Loucy (cell line): Measurements from ENCODE around the gene NAA38.

Experiments used
- H2AFZ ChIP-seq: fragments of 200-600 bp; sonication (generic); 2 replicates; pipeline ENCODE4 v1.6.0; 2016; ENCODE audit warnings: antibody characterized with exemption, mild to moderate bottlenecking, low read length, moderate library complexity
- H3F3A ChIP-seq: fragments of 200-600 bp; 2 replicates; pipeline ENCODE4 v1.6.0; 2016; ENCODE audit warnings: antibody characterized with exemption, low read depth, mild to moderate bottlenecking
- H3K27me3 ChIP-seq: fragments of 200-600 bp; sonication (generic); 2 replicates; pipeline ENCODE4 v1.6.1; 2014; ENCODE audit warnings: low read length, mild to moderate bottlenecking; ENCODE audit not compliant: insufficient read depth, poor library complexity, severe bottlenecking
- H3K36me3 ChIP-seq: fragments of 200-600 bp; sonication (generic); 2 replicates; pipeline ENCODE4 v1.6.1; 2016; ENCODE audit warnings: low read length; ENCODE audit not compliant: insufficient read depth
- H3K4me1 ChIP-seq: fragments of 200-600 bp; sonication (generic); 2 replicates; pipeline ENCODE4 v1.5.1; 2014; ENCODE audit warnings: low read length, mild to moderate bottlenecking; ENCODE audit not compliant: insufficient read depth, poor library complexity, severe bottlenecking
- H3K4me2 ChIP-seq: fragments of 200-600 bp; sonication (generic); 2 replicates; pipeline ENCODE4 v1.6.0; 2014; ENCODE audit warnings: antibody characterized with exemption, low read length, low read depth, mild to moderate bottlenecking; ENCODE audit not compliant: poor library complexity, severe bottlenecking
- H3K4me3 ChIP-seq: fragments of 200-600 bp; sonication (generic); 2 replicates; pipeline ENCODE4 v1.5.1; 2014; ENCODE audit warnings: low read length, mild to moderate bottlenecking, mixed read lengths; ENCODE audit not compliant: poor library complexity, severe bottlenecking
- H3K79me2 ChIP-seq: fragments of 200-600 bp; sonication (generic); 2 replicates; pipeline ENCODE4 v1.6.1; 2014; ENCODE audit warnings: low read length; ENCODE audit not compliant: insufficient read depth
- H3K9ac ChIP-seq: fragments of 200-600 bp; sonication (generic); 2 replicates; pipeline ENCODE4 v1.6.0; 2014; ENCODE audit warnings: mild to moderate bottlenecking, low read depth, low read length, moderate library complexity; ENCODE audit not compliant: poor library complexity, severe bottlenecking
- H3K9me2 ChIP-seq: fragments of 200-600 bp; sonication (generic); replicated peaks from 2 replicates; pipeline ENCODE4 v1.6.1; 2016; ENCODE audit warnings: low read depth, low read length, mixed read lengths
- H3K9me3 ChIP-seq: fragments of 200-600 bp; sonication (generic); 2 replicates; pipeline ENCODE4 v1.6.1; 2014; ENCODE audit warnings: mild to moderate bottlenecking, antibody characterized with exemption, low read length, low read depth; ENCODE audit not compliant: insufficient read depth
- H4K20me1 ChIP-seq: fragments of 200-600 bp; sonication (generic); 2 replicates; pipeline ENCODE4 v1.6.0; 2014; ENCODE audit warnings: antibody characterized with exemption, low read length, mild to moderate bottlenecking; ENCODE audit not compliant: insufficient read depth, poor library complexity, severe bottlenecking
- CTCF ChIP-seq: fragments of 200-600 bp; sonication (generic); conservative IDR thresholded peaks from 2 replicates; pipeline ENCODE4 v1.5.1; 2014; ENCODE audit warnings: mild to moderate bottlenecking, antibody characterized with exemption, low read length
- EZH2phosphoT487 ChIP-seq: fragments of 200-600 bp; IDR thresholded peaks from 2 replicates; pipeline ENCODE4 v1.6.1; 2018; ENCODE audit warnings: antibody characterized with exemption, mild to moderate bottlenecking, moderate library complexity, borderline replicate concordance

The NAA38 gene

GRCh38 chr17:7897090-7897489 lies 39.7 kb upstream of the NAA38 start:
- Histone ChIP-seq H3K9me3 (no peaks in the 10 kb centered on the region), H3K36me3 (peaks cover 86% of the 10 kb centered on the region), H3K27me3 (no peaks in the 10 kb centered on the region), H3F3A (no peaks in the 10 kb centered on the region), H3K9ac (no peak overlapping the region), H4K20me1 (peaks cover 7% of the 10 kb centered on the region), H2AFZ (no peak overlapping the region), H3K4me3 (no peak overlapping the region), H3K9me2 (no peaks in the 10 kb centered on the region), H3K4me1 (no peaks in the 10 kb centered on the region), H3K4me2 (no peak overlapping the region), H3K79me2 (peaks cover 8% of the 10 kb centered on the region; the same call in 1 of the 2 replicates)
- TF ChIP-seq EZH2phosphoT487 (no peak), CTCF (no peak)

GRCh38 chr17:7894866-7895265 lies 37.5 kb upstream of the NAA38 start:
- H3K4me3 ChIP-seq = no peak overlapping the region
- no peak overlapping the region for H3K9ac ChIP-seq
- H3K79me2 ChIP-seq = peaks cover 29% of the 10 kb centered on the region
- H4K20me1 ChIP-seq = peaks cover 18% of the 10 kb centered on the region
- H3K27me3 ChIP-seq = no peaks in the 10 kb centered on the region
- H3F3A ChIP-seq = no peaks in the 10 kb centered on the region
- H3K4me2 ChIP-seq = no peak overlapping the region
- no peaks in the 10 kb centered on the region for H3K9me2 ChIP-seq
- no peaks in the 10 kb centered on the region for H3K4me1 ChIP-seq
- H2AFZ ChIP-seq = no peak overlapping the region
- no peaks in the 10 kb centered on the region for H3K9me3 ChIP-seq
- H3K36me3 ChIP-seq = peaks cover 88% of the 10 kb centered on the region
- TF ChIP-seq EZH2phosphoT487 = no peak
- TF ChIP-seq CTCF = no peak

GRCh38 chr17:7894226-7894625 lies 36.9 kb upstream of the NAA38 start:
- H3K36me3 ChIP-seq = peaks cover 87% of the 10 kb centered on the region
- H3F3A ChIP-seq = no peaks in the 10 kb centered on the region
- peaks cover 24% of the 10 kb centered on the region for H4K20me1 ChIP-seq
- no peak overlapping the region for H3K4me3 ChIP-seq
- H3K9ac ChIP-seq = no peak overlapping the region
- peaks cover 35% of the 10 kb centered on the region for H3K79me2 ChIP-seq
- H3K4me2 ChIP-seq = no peak overlapping the region
- H3K4me1 ChIP-seq = peaks cover 6% of the 10 kb centered on the region
- H3K9me3 ChIP-seq = no peaks in the 10 kb centered on the region
- H2AFZ ChIP-seq = no peak overlapping the region
- no peak for TF ChIP-seq CTCF
- TF ChIP-seq EZH2phosphoT487 = no peak
- no peaks in the 10 kb centered on the region for H3K9me2 ChIP-seq
- H3K27me3 ChIP-seq = no peaks in the 10 kb centered on the region
